WI38 (cell line): Measurements from ENCODE around the gene SLC9C2.
"Not testable (repeated sequence)": the region's sequence is repeated elsewhere in the genome, so short reads cannot be mapped to it uniquely, and the experiment has no call there.

Experiments used
- H3K4me3 ChIP-seq: 2 replicates; pipeline ENCODE4 v1.5.1; 2011; ENCODE audit warnings: low read depth, mild to moderate bottlenecking, control low read depth, low read length
- TF ChIP-seq, protein P1 (sequence below): IDR thresholded peaks from 2 replicates; pipeline ENCODE4 v1.5.1; 2012; ENCODE audit warnings: low read depth, mild to moderate bottlenecking, control low read depth, low read length

Gene SLC9C2, protein sequence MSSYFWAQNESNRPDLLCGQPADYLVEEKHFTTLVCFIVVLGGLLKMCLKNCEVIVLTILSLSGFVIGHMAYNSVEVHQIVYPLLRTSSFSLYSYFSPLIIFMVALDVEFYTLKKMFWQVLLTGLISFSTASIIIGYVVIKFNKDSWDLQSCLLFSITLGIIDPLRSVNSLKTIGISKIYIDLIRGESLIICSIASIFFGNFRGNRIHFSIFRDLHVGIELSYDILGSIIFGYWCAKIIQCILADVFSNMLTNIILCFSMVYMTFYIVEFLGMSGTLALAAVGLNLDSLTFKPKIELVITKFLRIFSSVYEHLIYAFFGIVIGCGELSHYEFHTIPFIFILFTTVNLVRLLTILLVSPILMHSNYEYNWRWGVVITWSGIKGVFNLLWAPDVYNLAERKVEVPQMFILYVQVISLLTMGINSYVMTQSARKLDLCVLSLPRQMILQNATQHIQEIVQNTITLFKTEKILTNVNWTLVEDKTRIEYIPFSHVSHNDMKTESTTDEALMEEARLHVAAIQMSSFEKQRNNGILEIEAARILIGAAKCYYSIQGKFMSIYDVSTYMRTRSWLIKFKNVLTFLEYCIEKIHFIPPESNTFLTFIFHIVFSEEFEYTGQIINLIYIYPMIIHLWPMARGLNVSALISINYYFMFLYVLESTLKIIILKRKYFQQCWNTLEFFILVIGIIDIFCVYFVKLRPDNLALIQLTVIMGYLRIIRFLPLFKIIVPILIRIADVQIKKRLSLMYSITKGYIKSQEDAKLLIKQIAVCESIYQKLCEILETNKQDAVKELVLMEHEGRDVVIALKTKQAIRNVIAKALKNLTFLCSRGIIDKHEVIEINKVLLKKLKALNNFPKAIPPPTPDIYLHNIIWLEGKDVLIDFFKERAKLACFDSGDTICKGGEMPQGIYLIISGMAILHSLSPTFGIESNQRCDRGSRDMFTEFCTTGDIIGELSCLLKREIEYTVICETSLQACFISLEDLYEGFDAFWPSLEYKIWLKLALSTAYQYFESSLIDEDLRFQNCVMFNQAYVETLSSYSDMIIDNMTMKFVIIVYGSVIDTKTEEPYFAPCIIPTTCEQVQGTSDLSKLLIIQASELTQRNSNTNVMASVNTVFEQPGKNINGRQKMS

DNA sequence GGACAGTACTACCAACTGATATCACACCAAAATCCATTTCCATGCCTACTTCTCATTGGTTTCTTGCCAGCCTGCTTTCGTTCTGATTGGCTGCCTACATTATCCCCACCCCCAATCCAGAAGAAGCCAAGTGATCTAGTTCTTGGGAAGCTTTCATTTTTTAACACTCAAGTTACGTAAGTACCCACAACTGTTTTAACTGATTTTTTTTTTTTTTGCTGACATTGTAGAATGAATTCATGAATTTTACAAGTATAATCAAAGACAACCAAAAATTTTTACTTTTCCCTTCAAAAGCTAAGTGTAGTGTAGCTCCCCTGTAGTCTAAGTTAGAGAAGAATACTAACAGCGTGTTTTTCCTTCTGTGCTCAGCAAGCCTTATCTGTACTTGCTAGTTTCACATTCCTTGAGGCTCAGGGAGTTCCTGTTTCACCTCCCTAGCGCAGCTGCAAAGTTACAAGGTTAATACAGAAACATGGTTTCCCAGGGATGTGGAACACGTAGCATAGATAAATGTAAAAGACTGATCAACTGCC, at the start of gene SLC9C2:
Gene SLC9C2, minus strand, starts transcription at position 17 of the 536 bp plus-strand sequence. CDS start 1,296 bp downstream, outside the sequence.
- no peak within 1 kb of the TSS for H3K4me3 ChIP-seq
- TF ChIP-seq, protein P1, sequence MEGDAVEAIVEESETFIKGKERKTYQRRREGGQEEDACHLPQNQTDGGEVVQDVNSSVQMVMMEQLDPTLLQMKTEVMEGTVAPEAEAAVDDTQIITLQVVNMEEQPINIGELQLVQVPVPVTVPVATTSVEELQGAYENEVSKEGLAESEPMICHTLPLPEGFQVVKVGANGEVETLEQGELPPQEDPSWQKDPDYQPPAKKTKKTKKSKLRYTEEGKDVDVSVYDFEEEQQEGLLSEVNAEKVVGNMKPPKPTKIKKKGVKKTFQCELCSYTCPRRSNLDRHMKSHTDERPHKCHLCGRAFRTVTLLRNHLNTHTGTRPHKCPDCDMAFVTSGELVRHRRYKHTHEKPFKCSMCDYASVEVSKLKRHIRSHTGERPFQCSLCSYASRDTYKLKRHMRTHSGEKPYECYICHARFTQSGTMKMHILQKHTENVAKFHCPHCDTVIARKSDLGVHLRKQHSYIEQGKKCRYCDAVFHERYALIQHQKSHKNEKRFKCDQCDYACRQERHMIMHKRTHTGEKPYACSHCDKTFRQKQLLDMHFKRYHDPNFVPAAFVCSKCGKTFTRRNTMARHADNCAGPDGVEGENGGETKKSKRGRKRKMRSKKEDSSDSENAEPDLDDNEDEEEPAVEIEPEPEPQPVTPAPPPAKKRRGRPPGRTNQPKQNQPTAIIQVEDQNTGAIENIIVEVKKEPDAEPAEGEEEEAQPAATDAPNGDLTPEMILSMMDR: no peak

DNA sequence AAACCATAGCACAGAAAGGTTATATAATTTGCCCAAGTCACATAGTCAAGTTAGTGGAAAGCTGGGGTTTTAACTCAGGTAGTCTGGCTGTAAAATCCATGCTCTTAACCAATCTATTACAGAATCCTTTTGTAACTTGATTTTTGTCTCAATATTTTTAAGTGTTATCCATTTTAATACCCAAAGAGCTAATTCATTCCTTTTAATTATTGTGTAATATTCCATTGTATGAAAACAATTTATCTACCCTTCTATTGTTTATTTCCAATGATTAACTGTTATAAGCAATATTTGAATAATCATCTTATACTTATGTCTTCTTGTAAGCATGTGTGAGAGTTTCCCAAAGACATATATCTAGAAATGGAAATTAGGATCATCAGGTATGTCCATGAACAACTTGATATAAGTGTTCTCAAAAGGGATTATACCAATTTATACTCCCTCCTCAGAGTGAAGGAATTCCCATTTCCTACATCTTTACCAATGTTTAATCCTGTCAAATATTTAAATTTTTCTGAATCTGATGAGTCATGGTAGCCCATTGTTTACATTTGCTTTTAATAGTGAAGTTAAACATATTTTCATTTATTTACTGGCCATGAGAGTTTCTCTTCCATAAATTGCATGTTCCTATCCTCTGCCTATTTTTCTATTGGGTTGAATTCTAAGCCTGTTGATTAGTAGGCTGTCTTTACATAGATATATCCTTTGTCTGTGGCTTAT, 46.2 kb upstream of the SLC9C2 start:
- no peak overlapping the region for H3K4me3 ChIP-seq

DNA sequence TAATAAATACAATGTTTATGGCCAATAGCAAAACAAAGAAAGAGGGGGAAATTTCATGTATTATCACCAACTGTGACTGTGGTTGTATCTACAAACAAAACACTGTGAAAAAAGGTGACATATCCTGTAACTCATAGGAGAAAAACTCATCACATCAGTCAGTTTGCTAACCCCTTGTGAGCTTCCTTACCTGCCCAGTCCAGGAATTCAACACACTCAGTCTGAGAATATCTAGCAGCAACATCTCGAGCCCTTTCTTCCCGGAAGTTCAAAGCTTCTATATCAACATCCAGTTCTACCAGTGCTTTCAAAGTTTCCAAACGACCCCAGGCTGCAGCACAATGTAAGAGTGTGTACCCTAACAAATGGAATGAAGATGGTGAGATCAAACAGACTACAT, 43.8 kb upstream of the SLC9C2 start:
- TF ChIP-seq, protein P1: no peak
- H3K4me3 ChIP-seq: no peak overlapping the region

More for the DNA sequence above, 46.2 kb upstream of the SLC9C2 start:
- TF ChIP-seq, protein P1: no peak

DNA sequence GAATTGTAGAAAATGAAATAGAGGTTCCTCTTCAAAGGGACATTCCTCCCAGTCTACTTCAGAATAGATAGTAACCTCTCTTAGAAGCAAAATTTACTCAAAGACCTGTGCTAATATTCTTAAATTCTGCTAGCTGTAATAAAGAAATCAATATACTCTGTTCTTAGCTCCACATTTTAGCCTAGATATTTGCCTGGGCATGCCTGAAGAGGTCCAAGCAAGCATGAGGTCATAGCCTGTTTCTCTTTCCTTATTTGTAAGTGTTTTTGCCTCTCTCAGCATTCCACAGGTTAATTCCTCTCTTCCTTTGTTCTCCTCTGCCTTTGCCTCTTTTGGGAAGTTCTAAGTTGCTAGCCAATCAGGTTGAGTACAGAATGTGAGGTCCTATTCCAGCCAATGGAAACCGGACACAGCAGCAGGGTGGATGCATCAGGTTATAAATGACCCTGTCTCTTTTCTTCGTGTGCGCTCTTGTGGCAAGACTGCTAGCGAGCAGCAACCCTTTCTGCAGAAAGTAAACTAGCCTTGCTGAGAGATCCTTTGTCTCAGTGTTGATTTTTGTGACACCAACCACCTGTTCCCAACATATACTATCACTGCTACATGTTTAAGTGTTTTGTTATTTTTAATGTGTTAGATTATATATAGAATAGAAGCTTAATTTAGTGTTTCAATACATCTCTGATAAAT, 39.7 kb upstream of the SLC9C2 start:
- not testable (repeated sequence) for H3K4me3 ChIP-seq

DNA sequence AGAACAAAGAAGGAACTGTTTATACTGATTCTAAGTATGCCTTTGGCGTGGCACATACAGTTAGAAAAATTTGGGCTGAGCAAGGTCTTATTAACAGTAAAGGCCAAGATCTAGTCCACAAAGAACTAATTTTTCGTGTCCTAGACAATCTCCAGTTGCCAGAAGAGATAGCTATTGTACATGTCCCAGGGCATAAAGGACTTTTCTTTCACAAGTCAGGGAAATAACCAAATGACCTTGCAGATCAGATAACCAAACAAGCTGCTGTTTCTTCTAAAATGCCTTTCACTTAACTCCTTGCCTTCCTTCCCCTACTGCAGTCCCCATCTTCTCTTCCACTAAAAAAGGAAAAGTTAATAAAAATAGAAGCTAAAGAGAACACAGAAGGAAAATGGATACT, 36.2 kb upstream of the SLC9C2 start:
- TF ChIP-seq, protein P1: no peak
- no peak overlapping the region for H3K4me3 ChIP-seq

DNA sequence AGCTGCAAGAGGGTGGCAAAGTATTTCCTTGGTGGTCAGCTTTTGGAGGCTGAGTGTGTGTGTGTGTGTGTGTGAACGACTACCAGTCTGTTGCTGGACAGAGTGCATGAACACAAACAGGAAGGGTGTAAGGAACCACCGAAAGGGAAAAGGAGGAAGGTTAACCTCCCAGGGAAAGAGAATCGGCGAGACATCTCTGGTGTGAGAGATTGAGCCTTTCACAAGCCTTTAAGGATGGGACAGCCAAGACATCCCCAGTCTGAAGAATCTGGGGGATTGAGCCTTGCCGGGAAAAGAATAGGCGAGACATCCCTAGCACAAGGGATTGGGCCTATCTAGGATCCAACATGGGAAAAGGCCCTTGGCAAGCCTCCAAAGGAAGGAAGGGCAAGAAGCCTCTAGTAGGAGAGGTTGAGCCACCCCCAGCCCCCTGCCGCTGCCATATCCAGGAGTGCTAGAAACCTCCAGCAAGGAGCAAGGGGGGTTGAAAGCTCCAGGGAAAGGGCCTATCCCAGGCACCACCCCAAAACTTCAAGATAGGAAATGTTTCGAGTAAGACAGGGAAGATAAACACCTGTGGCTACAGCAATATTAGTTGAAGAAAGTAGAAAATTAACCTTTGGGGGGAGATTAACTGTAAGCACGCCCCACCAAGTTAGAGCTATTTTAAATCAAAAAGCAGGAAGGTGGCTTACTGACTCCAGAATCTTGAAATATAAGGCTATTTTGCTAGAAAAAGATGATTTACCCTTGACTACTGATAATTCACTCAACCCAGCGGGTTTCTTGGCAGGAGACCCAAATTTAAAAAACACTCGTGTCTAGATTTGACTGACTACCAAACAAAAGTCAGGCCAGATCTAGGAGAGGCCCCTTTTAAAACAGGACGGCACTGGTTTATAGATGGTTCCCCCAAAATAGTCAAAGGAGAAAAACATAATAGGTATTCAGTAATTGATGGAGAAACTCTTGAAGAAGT, 35.5 kb upstream of the SLC9C2 start:
- TF ChIP-seq, protein P1: no peak
- H3K4me3 ChIP-seq: no peak overlapping the region

DNA sequence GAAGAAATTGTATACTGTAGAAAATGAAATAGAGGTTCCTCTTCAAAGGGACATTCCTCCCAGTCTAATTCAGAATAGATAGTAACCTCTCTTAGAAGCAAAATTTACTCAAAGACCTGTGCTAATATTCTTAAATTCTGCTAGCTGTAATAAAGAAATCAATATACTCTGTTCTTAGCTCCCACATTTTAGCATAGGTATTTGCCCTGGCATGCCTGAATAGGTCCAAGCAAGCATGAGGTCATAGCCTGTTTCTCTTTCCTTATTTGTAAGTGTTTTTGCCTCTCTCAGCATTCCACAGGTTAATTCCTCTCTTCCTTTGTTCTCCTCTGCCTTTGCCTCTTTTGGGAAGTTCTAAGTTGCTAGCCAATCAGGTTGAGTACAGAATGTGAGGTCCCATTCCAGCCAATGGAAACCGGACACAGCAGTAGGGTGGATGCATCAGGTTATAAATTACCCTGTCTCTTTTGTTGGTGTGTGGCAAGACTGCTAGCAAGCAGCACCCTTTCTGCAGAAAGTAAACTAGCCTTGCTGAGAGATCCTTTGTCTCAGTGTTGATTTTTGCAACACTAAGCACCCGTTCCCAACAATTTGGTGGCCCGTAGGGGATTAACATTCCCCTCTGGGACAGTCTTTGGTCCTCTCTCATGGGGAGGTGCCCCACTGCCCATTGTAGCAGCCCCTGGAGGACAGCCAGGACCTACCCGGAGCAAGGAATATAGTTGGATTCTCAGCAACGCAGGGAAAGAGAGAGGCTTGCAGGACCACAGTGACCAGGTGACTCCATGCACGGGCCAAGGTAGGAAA, 34.6 kb upstream of the SLC9C2 start:
- H3K4me3 ChIP-seq: not testable (repeated sequence)
